GM18526 (cell line): ENCODE results near the gene MEMO1.

Experiments used
- POLR2A ChIP-seq: IDR thresholded peaks from 3 replicates; pipeline ENCODE4 v1.6.1; 2011; ENCODE audit not compliant: insufficient read length; ENCODE audit errors: extremely low read depth

Gene MEMO1

GRCh38 chr2:31972059-31972458 is 38.7 kb downstream of the MEMO1 start:
- TF ChIP-seq POLR2A: no peak

GRCh38 chr2:31969178-31969577 is 41.6 kb downstream of the MEMO1 start:
- no peak for TF ChIP-seq POLR2A

- TF ChIP-seq POLR2A: no peak
Observed at GRCh38 chr2:31967790-31968189, 43.0 kb downstream of the MEMO1 start.

GRCh38 chr2:31965094-31965493 is 45.7 kb downstream of the MEMO1 start:
- TF ChIP-seq POLR2A: no peak

- TF ChIP-seq POLR2A: no peak
Observed at GRCh38 chr2:31962757-31963361, 47.9 kb downstream of the MEMO1 start.

GRCh38 chr2:31958140-31958717 is 52.6 kb downstream of the MEMO1 start:
- no peak for TF ChIP-seq POLR2A

GRCh38 chr2:31957354-31958139 is 53.3 kb downstream of the MEMO1 start:
- no peak for TF ChIP-seq POLR2A

GRCh38 chr2:31956312-31956711 is 54.5 kb downstream of the MEMO1 start:
- TF ChIP-seq POLR2A: no peak

GRCh38 chr2:31950946-31951562 is 59.8 kb downstream of the MEMO1 start:
- TF ChIP-seq POLR2A: no peak

GRCh38 chr2:31947871-31948270 is 62.9 kb downstream of the MEMO1 start:
- no peak for TF ChIP-seq POLR2A

GRCh38 chr2:31946838-31947237 is 64.0 kb downstream of the MEMO1 start:
- TF ChIP-seq POLR2A: no peak

- no peak for TF ChIP-seq POLR2A
Observed at GRCh38 chr2:31945572-31945935, 65.3 kb downstream of the MEMO1 start.

GRCh38 chr2:31944828-31945571 is 65.8 kb downstream of the MEMO1 start:
- TF ChIP-seq POLR2A: no peak

GRCh38 chr2:31943636-31944225 is 67.1 kb downstream of the MEMO1 start:
- no peak for TF ChIP-seq POLR2A

- TF ChIP-seq POLR2A: no peak
Observed at GRCh38 chr2:31940920-31941319, 69.9 kb downstream of the MEMO1 start.
